Measurements from ENCODE around the gene DOCK2. TPM values are rescaled to one million over a fixed set of nuclear protein-coding genes. Genes with fewer than 3 reads are reported as not detected.

DOCK2 gene
- polyA plus RNA-seq, 3 donors = 2.6 to 3.6 (median 2.6) TPM

DNA sequence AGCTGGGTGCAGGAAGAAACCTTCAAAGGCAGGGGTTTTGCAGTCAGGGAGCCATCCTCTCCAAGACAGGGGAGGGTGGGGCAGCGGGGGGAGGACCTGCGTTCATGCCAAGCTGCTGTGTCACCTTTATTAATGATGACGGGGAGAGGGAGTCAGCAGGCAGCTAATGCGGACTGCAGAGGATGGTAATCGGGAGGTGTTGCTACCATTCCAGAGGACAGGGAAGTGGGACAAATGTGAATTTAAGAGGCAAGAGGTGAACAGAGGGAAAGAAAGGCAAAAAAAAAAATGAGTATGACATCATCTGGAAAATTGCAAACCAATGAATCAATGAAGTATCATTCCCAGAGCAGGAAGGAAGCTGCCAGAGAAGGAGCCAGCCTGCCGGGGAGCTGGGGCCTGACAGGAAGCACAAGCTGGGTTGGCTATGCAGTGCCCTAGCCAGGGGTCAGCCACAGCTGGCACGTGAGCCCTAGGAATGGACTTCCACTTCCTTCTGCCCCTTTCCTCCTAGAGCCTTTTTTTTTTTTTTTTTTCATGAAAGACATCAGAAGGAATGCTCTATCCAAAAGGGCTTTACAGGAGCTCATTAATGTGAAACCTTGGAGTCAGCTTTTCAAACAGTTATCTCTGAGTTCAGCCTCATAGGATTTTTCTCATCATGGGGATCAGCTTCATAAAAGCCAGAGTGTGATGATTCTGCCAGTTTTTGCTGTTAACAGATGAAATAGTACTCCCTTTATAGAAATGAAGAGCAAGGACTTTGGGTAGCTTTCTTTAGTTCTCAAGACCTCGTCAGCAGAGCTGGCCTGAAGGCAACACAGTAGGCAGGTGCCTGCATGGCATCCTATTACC, 334.1 kb downstream of the DOCK2 start:
- DNase-seq (ENCODE audit: extremely low read depth in 1 of 11, low read depth in 9 of 11, low spot score in 4 of 11) = no peak

DNA sequence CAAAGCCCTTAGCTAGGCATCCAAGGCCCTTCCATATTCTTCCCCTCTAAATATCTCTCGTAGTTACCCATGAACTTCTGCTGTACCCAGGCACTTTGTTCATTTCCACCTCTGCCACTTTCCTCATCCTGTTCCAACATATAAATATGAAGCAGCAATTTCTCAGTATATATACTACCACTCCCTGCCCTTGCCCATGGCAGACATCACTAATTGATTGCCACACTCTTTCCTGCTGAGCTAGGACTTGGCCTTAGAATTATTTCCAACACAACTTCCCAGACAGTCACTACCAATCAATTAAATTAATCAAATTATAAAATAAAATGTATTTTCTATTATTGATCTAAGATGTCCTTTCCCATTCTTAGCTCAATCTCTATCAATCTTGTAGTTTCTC, 334.7 kb downstream of the DOCK2 start:
- DNase-seq (ENCODE audit: extremely low read depth in 1 of 11, low read depth in 9 of 11, low spot score in 4 of 11) = no peak

DNA sequence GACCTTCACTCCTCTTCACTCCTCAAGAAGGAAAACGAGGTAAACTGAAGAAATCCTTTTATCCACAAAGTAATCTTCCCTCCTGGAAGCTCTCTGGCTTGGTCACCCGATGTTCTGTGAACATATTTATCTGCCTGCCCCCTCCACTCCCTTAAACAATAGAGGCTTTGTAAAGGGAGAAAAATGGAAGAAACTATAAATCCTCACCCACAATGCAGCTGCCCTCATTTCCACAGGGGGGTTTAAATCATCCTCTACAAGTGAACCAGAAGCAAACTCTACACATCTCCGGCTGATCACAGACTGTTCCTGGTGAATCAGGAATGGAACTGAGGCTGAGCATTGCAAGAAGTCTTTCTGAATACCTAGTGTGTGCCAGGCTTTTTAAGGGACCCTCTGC, 336.0 kb downstream of the DOCK2 start:
- DNase-seq (ENCODE audit: extremely low read depth in 1 of 11, low read depth in 9 of 11, low spot score in 4 of 11) = no peak

DNA sequence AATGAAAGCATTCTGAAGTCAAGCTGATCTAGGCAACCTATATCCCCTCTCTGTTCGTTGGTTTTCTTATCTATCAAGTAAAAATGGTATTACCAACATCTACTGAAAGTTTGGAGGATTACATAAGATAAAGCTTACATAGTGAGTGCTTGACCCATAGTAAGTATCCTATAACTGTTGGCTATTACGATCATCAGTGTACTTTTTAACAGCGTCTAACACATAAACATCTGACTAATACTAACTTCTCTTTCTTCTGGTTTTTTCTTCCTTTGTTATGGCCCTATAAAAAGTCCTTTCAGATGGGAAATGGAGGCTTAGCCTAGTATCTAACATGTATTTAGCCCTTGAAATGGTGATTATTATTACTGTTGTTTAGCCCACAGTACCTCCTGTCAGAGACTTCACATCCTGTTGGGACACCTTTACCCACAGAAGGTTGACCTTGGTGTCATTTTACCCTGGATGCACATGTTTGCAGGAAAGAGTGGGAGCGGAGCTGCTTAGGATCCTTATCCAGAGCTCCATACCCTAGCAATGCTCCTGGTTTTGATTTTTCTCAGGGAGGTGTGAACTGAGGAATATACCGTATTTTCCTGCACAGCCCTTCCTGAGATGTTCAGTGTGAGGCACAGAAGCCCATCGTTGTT, 337.2 kb downstream of the DOCK2 start:
- no peak for DNase-seq (ENCODE audit: extremely low read depth in 1 of 11, low read depth in 9 of 11, low spot score in 4 of 11)

DNA sequence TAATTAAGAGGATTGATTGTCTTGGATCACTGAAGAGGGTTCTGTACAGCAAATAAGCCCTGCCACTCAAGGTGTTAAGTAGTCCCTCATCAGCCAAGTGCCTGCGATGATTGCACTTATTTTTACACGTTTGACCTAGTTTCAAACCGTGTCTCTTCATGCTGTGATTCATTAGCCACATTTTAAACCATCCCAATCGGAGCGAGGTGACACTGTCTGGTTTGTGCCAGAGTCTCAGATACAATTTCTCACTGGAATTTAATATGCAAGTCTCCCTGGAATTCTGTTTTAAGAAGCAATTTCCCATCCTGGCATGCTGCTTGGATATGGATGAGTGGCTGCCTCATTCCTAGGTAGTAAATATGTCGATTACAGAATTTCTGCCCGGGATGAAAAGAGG, 341.6 kb downstream of the DOCK2 start:
- DNase-seq (ENCODE audit: extremely low read depth in 1 of 11, low read depth in 9 of 11, low spot score in 4 of 11) = no peak

DNA sequence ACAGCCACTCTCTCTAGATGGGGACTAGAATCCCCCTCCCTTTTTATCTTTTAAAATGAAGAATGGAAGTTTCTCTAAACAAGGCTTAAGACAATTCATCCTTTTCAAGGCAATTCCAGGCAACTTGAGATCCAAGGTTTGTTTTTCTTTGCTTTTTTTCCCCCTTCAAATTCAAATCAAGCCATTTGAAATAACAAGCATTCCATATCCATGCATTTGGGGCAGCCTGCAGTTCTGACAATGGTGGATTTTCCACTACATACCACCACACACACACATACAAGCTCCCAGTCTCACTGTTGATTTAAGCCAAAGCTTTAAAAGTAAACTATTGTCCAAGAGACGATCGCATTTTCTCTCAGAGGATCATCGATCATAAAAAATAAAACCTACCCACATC, 342.8 kb downstream of the DOCK2 start:
- DNase-seq (ENCODE audit: extremely low read depth in 1 of 11, low read depth in 9 of 11, low spot score in 4 of 11) = no peak

DNA sequence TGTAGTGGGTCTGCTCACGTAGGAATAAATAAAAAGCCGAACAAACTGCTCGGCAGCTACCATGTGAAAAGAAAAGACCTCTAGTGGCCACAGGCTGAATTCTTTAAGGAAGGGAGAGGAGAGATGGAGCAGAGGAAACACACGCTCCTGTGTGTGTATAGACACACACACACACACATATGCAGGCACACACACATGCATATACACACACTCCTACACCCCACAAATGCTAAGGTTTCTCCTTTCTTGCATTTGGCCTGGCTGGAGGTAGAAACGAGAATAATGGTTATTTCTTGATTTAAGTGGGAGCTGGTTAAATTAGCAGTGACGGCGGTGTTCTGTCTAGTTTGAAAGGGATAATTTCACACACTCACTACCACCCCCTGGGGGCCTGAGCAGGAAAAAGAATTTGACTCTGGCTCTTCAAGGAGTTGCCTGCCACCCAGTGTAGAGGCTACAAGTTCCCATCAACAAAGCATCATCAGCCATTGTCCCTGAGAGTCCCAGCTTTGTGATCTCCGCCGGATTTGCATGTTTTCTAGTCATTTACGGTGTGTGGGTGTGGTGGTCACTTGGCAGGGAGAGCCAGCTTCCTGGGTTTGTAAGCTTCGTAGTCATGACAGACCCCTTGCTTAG, 343.5 kb downstream of the DOCK2 start, which contains the start of gene INSYN2B:
TSS of gene INSYN2B (minus strand) at position 78 of the 636 bp plus-strand sequence. CDS start 96,597 bp downstream, outside the sequence.
- peak; percentile 64 to 91 (median 79) for DNase-seq (ENCODE audit: extremely low read depth in 1 of 11, low read depth in 9 of 11, low spot score in 4 of 11)

DNA sequence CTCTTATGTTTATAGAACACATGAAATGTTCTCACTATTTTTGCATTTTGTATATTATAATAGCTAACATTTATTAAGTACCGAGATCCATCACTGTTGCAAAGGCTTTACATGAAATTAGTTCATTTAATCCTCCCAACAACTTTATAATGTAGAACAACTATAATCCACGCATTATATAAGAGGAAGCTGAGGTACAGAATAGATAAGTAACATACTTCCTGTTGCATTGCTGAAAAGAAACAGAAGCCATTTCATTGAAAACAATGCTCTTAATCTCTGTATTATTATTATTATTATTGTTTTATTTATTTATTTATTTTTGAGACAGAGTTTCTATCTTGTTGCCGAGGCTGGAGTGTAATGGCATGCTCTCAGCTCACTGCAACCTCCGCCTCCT, 351.1 kb downstream of the DOCK2 start:
- no peak for DNase-seq (ENCODE audit: extremely low read depth in 1 of 11, low read depth in 9 of 11, low spot score in 4 of 11)

DNA sequence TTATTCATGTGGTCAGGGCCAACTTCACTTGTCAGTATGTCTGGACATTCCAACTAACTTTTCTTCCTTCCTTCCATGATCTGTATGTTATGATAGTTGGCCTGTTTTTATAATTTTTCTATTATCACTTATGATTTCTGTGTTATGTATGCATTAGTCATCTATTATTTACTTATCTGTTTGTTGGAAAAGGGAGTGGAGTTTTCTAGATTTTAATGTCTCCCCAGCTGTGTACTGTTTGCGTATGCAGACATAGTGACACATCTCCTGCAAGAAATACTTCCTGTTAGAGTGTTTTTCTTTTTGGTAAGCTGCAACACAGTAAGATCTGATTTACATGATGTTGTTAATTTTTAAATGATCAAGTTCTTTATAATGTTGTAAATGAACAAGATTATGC, 351.9 kb downstream of the DOCK2 start:
- DNase-seq (ENCODE audit: extremely low read depth in 1 of 11, low read depth in 9 of 11, low spot score in 4 of 11) = no peak

DNA sequence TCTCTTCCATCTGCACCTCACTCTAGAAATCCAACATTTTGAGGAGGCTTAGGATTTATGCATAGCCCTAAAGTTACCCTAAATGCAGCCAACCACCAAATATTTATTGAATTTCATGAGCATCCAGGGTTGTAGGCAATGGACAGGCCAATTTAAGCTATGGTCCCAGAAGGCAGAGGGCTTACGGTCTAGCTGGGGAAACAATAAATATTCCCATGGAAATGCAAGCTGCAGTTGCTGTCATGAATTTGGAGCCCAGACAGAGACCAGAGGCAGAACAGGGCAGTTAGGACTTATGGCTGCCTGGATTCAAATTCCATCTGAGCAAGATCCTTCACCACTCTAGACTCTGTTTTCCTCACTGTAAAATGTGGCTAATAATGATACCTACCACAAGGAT, 352.3 kb downstream of the DOCK2 start:
- no peak for DNase-seq (ENCODE audit: extremely low read depth in 1 of 11, low read depth in 9 of 11, low spot score in 4 of 11)

DNA sequence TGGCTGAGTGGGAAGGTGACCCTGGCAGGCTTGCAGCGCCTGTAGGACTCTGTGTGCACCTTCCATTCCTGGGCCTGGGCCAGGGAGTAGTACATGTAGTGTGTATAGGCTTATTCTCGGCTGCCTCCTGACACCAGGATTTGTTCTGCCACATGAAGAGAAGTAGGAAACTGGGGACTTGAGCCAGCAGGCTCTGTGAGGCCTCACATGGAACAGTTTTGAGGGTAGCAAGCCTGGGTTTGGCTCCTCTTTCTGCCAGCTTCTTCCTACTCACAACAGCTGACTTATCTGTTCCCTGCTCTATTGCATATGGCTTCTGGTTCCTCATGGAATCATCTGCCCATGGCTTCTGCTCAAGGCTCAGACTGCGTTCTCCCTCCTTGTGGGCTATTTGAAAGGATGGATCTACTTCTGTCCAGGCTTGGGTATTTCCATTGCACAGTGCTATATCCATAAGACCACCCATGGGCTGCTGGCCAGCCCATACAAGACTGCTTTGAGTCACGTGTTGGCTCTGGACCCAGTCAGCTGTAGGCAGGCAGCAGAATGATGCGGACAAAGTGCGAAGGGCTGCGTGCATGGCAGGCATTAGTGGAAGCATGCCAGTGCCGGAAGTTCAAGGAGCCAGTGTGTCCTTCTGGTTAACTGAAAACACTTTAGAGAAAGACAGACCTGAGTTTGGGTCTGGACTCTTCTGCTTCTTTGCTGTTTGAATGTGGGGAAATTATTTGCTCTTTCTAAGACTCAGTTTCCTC, 354.2 kb downstream of the DOCK2 start:
- DNase-seq (ENCODE audit: extremely low read depth in 1 of 11, low read depth in 9 of 11, low spot score in 4 of 11) = no peak

DNA sequence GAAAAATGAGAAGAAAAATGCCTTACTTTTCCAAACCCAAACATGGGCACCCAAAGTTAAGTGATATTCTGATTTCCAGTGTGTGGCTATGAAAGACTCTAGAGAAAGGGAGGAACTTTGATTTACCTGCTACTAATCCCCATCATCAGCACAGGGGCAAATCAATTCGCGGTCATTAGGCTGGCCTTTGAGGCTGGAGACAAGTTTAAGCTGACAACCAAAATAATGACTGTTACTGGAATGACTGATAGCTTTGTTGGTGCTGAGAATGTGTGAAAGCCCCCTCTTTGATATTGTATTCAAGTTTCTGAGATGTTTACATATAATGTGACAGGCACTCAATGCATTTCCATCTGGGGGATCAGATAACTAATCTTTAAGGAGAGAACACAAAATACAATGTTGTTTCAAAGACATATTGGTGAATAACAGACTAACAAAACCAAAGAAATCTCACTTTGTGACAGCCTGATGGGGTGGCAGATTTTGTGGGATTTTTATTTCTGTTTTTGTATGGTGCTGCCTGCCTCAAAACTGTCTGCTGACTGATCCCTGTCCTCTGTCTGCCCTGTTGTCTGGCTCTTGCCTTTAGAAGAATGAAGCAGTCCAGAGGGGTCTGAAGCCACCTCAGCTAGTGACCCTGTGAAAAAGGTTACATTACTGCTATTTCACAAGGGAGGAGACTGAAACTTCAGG, 355.9 kb downstream of the DOCK2 start:
- DNase-seq (ENCODE audit: extremely low read depth in 1 of 11, low read depth in 9 of 11, low spot score in 4 of 11) = no peak

DNA sequence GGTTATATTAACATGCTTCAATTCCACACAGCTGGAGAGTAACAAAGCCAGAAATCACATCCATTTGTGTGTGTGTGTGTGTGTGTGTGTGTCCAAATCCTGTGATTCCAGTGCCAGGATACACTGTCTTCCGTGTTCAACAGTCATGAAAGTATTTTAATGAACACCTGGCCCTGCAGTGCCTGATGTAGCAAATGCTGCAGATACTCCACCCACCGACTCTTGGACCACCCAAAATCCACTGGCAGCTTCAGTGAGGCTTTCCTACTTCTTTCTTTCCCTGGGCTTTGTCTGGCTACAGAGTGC, 356.4 kb downstream of the DOCK2 start:
- no peak for DNase-seq (ENCODE audit: extremely low read depth in 1 of 11, low read depth in 9 of 11, low spot score in 4 of 11)

DNA sequence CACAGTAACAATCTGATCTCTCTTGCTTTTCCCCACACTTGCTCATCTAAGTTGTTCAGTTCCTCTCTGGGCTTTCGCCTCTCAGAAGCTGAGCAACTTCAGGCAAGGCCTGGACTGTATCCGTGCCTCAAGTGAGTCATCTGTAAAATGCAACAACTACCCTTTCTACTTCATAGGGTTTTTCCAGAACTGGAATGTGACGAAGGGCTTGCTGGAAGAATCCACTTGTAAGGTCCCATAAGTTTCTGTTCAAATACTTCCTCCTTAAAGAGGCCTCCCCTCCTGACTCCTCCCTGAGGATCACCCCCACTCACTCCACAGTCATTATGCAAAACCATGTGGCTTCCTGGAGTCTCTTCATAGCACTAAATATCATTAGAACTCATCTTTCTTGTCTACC, 360.7 kb downstream of the DOCK2 start:
- DNase-seq (ENCODE audit: extremely low read depth in 1 of 11, low read depth in 9 of 11, low spot score in 4 of 11) = no peak

DNA sequence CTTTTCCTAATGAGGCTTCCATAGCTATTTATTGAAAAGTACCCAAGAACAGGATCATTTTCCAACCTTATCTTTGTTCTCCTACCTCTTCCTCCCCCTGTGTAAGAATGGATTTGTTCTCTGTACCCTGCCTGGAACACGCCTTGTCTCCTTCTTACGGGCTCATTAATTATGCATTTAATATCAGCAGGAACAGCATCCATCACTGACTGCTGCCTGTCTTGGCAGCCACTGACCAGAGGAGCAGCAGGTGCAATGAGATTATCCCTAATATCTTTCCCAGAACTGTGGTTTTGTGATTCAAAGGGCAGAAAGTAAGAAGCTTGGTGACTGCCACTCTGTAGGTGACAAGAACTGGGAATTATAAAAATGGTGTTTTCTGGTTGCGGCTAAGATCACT, 362.5 kb downstream of the DOCK2 start:
- DNase-seq (ENCODE audit: extremely low read depth in 1 of 11, low read depth in 9 of 11, low spot score in 4 of 11) = no peak

DNA sequence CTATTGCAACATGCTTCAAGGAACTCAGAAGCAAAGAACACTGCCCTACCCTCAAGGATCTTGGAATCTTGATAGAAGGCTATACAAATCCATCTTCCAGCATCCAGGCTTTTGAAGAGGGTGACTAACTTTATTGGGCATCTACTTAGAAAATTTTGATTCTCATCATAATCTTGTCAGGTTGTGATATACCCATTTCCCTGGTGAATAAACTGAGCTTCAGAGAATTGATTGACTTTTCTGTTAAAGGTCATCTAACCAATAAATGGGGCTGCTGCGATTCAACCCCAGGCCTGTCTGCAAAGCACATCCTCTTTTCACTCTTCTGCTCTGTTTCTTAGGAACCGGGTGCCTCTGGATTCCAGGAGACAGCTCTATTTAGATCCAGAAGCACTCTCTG, 363.1 kb downstream of the DOCK2 start:
- no peak for DNase-seq (ENCODE audit: extremely low read depth in 1 of 11, low read depth in 9 of 11, low spot score in 4 of 11)

DNA sequence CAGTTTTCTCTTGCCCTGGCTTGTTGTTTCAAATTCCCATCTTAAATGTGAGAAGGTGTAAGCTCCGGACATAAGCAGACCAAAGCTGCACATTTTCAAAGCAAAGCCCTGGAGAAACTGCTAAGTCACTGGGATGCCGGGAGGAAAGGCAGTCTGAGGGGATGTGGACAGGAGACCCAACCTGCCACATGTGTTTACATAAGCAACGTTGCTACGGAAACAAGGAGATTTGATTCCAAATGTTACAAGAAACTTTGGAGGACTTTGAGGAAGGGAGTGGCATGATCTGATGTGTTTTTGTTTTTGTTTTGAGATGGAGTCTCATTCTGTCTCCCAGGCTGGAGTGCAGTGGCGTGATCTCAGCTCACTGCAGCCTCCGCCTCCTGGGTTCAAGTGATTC, 368.9 kb downstream of the DOCK2 start:
- peak in 3 of 11 donors; percentile 5 to 47 (median 28) for DNase-seq (ENCODE audit: extremely low read depth in 1 of 11, low read depth in 9 of 11, low spot score in 4 of 11)

DNA sequence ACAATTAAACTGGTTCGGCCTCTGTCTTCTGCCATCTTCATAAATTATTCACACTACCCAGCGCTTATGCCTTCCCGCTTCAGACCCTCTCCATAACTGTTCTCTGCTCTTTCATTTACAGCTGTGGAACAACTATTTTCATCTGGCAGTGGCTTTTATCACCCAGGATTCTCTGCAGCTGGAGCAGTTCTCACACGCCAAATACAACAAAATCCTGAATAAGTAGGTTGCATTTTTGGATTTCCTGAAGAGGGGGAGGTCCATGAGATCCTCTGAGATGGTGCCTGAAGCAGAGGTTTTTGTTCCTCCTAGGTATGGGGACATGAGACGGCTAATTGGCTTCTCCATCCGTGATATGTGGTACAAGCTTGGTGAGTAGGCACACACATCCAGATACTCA, 371.3 kb downstream of the DOCK2 start:
- DNase-seq (ENCODE audit: extremely low read depth in 1 of 11, low read depth in 9 of 11, low spot score in 4 of 11) = peak in 1 of 11 donors; percentile 14

DNA sequence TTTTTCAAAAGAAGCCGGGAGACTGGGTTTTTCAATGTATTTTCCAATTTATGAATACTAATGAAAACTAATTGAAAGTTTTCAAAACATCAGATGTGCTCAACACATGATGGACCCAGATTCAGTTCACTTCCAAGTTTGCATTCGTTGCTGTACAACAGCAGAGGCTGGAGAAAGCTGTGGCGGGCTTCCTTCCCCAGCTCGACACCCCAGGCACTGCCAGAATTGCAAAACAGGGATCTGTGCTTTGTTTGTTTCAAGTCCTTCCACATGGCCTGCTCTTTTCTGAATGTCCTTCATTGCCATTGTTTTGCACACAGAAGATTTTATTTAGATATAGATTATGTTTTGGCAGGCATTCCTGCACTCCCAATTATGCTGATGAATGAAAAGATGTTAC, 373.5 kb downstream of the DOCK2 start:
- no peak for DNase-seq (ENCODE audit: extremely low read depth in 1 of 11, low read depth in 9 of 11, low spot score in 4 of 11)
